Measurements from ENCODE around the gene HTR2A. TPM values are rescaled to one million over a fixed set of nuclear protein-coding genes. Genes with fewer than 3 reads are reported as not detected.

The HTR2A gene
- total RNA-seq, 3 donors from 2014 or later: 0.09 to 0.58 (median 0.54) TPM

- Histone ChIP-seq H3K4me3 (no peak overlapping the region), H3K36me3 (ENCODE audit: low read depth) (no peaks in the 10 kb centered on the region), H3K9me3 (no peaks in the 10 kb centered on the region), H3K4me1 (ENCODE audit: low read depth) (no peaks in the 10 kb centered on the region)
- no peak for TF ChIP-seq CTCF (IDR thresholded peaks at IDR 0.05)
- DNase-seq (no peak), ATAC-seq (no peak)
- intact Hi-C loops (cut with DNase I, micrococcal nuclease): no loop called here
Observed at GRCh38 chr13:46874006-46874405, 22.8 kb downstream of the HTR2A start.

- Histone ChIP-seq H3K36me3 (ENCODE audit: low read depth) (no peaks in the 10 kb centered on the region), H3K4me1 (ENCODE audit: low read depth) (no peaks in the 10 kb centered on the region), H3K4me3 (no peak overlapping the region), H3K9me3 (no peaks in the 10 kb centered on the region)
- intact Hi-C loops (cut with DNase I, micrococcal nuclease): no loop called here
- ATAC-seq: no peak
- no peak for DNase-seq
- TF ChIP-seq CTCF (IDR thresholded peaks at IDR 0.05): no peak
Observed at GRCh38 chr13:46871557-46871956, 25.3 kb downstream of the HTR2A start.

DNA sequence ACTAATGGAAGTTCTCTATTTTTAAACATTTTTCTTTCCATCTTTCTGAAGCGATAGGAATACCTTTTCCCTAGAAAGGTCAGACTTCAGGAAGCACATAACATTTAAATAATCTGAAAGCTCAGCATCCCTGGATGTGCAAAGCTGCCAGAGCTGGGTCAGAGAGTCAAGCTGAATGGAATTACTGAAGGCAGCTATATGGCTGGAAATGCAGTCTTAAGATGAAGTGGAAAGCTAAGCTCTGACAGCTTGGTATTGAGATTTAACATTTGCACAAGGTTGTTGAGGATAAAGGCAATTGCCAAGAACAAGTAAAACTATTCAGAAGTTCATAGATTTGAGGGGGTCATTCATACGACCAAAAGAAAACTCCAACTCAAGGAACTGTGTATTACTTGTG is 28.8 kb downstream of the HTR2A start:
- TF ChIP-seq CTCF (IDR thresholded peaks at IDR 0.05): no peak
- H3K36me3 ChIP-seq (ENCODE audit: low read depth): no peaks in the 10 kb centered on the region

GRCh38 chr13:46866150-46866549 is 30.7 kb downstream of the HTR2A start:
- Histone ChIP-seq H3K4me3 (no peak overlapping the region), H3K36me3 (ENCODE audit: low read depth) (no peaks in the 10 kb centered on the region), H3K9me3 (no peaks in the 10 kb centered on the region), H3K4me1 (ENCODE audit: low read depth) (no peaks in the 10 kb centered on the region)
- DNase-seq (peak in 2 of 3 donors; percentile 24 to 37), ATAC-seq (peak; percentile 67)
- intact Hi-C loops (cut with DNase I, micrococcal nuclease): no loop called here
- TF ChIP-seq CTCF (IDR thresholded peaks at IDR 0.05): no peak

More for the DNA sequence above, 28.8 kb downstream of the HTR2A start:
- DNase-seq (no peak), ATAC-seq (no peak)
- Histone ChIP-seq H3K9me3 (no peaks in the 10 kb centered on the region), H3K4me1 (ENCODE audit: low read depth) (no peaks in the 10 kb centered on the region), H3K4me3 (no peak overlapping the region)
- intact Hi-C loops (cut with DNase I, micrococcal nuclease): no loop called here

- ATAC-seq (no peak), DNase-seq (no peak)
- H3K36me3 ChIP-seq (ENCODE audit: low read depth): no peaks in the 10 kb centered on the region
- intact Hi-C loops (cut with DNase I, micrococcal nuclease): no loop called here
- H3K4me1 ChIP-seq (ENCODE audit: low read depth): no peaks in the 10 kb centered on the region
- no peak for TF ChIP-seq CTCF (IDR thresholded peaks at IDR 0.05)
- no peaks in the 10 kb centered on the region for H3K9me3 ChIP-seq
- no peak overlapping the region for H3K4me3 ChIP-seq
Observed at GRCh38 chr13:46864941-46865340, 31.9 kb downstream of the HTR2A start.

DNA sequence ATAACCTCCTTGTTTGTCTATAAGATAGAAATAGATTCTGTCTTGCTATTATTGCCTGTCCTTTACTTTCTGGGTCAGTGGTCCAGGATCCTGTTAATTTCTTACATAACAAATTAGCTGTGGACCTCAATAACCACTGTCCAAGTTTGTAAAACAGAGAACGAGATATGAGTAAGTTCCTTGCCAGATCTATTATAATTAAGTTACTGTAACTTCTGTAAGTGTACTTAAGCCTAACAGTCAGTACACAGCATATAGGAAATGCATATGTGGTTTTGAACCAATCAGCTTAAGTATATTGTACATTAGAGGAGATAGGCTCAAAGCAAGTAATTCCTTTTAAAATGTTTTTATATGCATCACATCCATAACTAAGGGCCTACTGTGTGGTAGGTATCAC is 34.9 kb downstream of the HTR2A start:
- ATAC-seq (no peak), DNase-seq (no peak)
- no peaks in the 10 kb centered on the region for H3K36me3 ChIP-seq (ENCODE audit: low read depth)
- H3K9me3 ChIP-seq: no peaks in the 10 kb centered on the region
- intact Hi-C loops (cut with DNase I, micrococcal nuclease): no loop called here
- H3K4me3 ChIP-seq: no peak overlapping the region
- H3K4me1 ChIP-seq (ENCODE audit: low read depth): no peaks in the 10 kb centered on the region
- TF ChIP-seq CTCF (IDR thresholded peaks at IDR 0.05): no peak
